Liver (tissue), 3 donors: ENCODE results near the gene SYTL3.

ENCODE experiments used
- ATF3 ChIP-seq: IDR thresholded peaks from 2 replicates; pipeline ENCODE4 v1.6.1; 2016; ENCODE audit warnings: antibody characterized with exemption
- CTCF ChIP-seq: fragments of 150-350 bp; IDR thresholded peaks from 2 replicates; pipeline ENCODE4 v1.5.1; 2017; ENCODE audit warnings: improper control_type of control experiment, low read depth, low read length; ENCODE audit not compliant: missing input control
- EGR1 ChIP-seq, 2 donors: IDR thresholded peaks; 2 replicates each; pipeline ENCODE4 v1.6.1; 2016 to 2018; ENCODE audit warnings: antibody characterized with exemption in 2 of 2, low read depth in 2 of 2
- FOXA1 ChIP-seq: IDR thresholded peaks from 2 replicates; pipeline ENCODE4 v1.6.1; 2016; ENCODE audit warnings: antibody characterized with exemption
- JUND ChIP-seq, 2 donors: IDR thresholded peaks; 2 replicates each; pipeline ENCODE4 v1.6.1; 2016; ENCODE audit warnings: antibody characterized with exemption in 2 of 2
- MAX ChIP-seq: IDR thresholded peaks from 2 replicates; pipeline ENCODE4 v1.6.1; 2016; ENCODE audit warnings: antibody characterized with exemption
- NR2F2 ChIP-seq: IDR thresholded peaks from 2 replicates; pipeline ENCODE4 v1.6.1; 2016; ENCODE audit warnings: antibody characterized with exemption
- RAD21 ChIP-seq, 2 donors: IDR thresholded peaks; 2 replicates each; pipeline ENCODE4 v1.6.1; 2016; ENCODE audit warnings: antibody characterized with exemption in 2 of 2, mild to moderate bottlenecking in 2 of 2
- REST ChIP-seq: IDR thresholded peaks from 2 replicates; pipeline ENCODE4 v1.6.1; 2016; ENCODE audit warnings: antibody characterized with exemption, mild to moderate bottlenecking
- YY1 ChIP-seq: IDR thresholded peaks from 2 replicates; pipeline ENCODE4 v1.6.1; 2016; ENCODE audit warnings: antibody characterized with exemption, mild to moderate bottlenecking
- donor health status: healthy.
- donor health status: healthy.

- TF ChIP-seq CTCF (no peak), JUND (IDR thresholded peaks at IDR 0.05) (no peak), YY1 (no peak), MAX (no peak), FOXA1 (no peak), NR2F2 (no peak), RAD21 (IDR thresholded peaks at IDR 0.05) (no peak), REST (no peak), EGR1 (IDR thresholded peaks at IDR 0.05; ENCODE audit: low read depth in 2 of 2) (no peak), ATF3 (no peak)
Observed at GRCh38 chr6:158627940-158628211, 22.0 kb upstream of the SYTL3 start.
